ENCODE results near the gene PSMA2. TPM values are rescaled to one million over a fixed set of nuclear protein-coding genes. Genes with fewer than 3 reads are reported as not detected.
A peak's percentile ranks its signal among the peaks of the same experiment; 100 is the strongest.

Gene PSMA2
- 10 to 100 TPM; 35.6 to 43.5 TPM for total RNA-seq
- polyA plus RNA-seq = 100 to 1,000 TPM; 245 to 353 TPM

DNA sequence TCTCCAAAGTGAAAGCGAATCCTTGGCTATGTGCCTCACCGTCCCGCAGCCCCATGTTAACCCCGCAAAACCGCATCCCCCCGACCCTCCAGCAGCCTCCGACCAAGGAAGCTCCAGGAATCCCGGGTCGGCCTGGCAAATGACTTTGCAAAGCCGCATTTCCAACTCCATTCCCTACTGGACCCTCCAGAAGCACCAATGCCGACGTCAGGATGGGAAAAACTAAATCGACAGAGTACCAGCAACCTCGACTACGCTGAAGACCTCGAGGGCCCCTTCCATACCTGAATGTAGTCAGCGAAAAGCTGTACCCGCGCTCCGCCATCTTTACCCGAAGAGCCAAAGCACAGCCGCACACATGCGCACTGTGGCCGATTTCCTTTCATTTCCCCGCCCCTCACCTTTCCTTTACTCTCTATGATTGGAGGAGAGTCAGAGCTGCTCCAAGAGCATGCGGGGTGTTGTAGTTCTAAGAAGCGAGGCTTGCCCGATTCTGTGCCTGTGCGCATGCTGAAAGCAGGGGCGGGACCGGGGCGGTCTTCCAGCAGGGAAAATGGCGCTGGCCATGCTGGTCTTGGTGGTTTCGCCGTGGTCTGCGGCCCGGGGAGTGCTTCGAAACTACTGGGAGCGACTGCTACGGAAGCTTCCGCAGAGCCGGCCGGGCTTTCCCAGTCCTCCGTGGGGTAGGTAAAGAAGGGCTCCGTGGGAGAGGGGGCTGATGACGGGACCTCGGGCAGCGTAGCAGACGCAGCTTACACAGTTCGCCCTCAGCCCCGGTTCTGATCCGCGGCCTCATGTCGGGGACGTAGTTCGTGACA lies at the start of gene PSMA2, which contains the start of gene MRPL32:
Gene PSMA2 (minus strand): TSS at position 341 of the 818 bp plus-strand sequence. CDS start 16 bp downstream, at position 325.
Gene MRPL32 (plus strand): TSS at position 543 of the 818 bp plus-strand sequence. CDS start 11 bp downstream, at position 554.
- H3K4me1 ChIP-seq (ENCODE audit: insufficient read depth, low read length) = peaks cover 50% of the 10 kb centered on the region
- ChIA-PET POLR2A (ENCODE audit: partially characterized antibody) (interaction anchor here (0.7 to 6.2 kb wide), 13 partner anchors 9 to 937 kb away, joined by 3 to 70 read pairs (median 6); partner anchors contain the start of genes C7orf25, COA1, MRPS24 and STK17A), CTCF (ENCODE audit: partially characterized antibody) (interaction anchor here (0.9 to 5.7 kb wide), 8 partner anchors 10 to 907 kb away, joined by 3 to 59 read pairs (median 4); partner anchors contain the start of gene STK17A)
- Mint-ChIP-seq H3K4me3 (peak within 1 kb of the TSS; percentile 93 to 100 (median 99)), H3K36me3 (peaks cover 8 to 39% of the 10 kb centered on the region in 2 donors), H3K27ac (peak within 1 kb of the TSS; percentile 90 to 100 (median 99)), H3K9me3 (no peaks in the 10 kb centered on the region), H3K4me1 (peaks cover 44 to 85% (median 58%) of the 10 kb centered on the region in 4 donors), H3K27me3 (no peaks in the 10 kb centered on the region)
- no peaks in the 10 kb centered on the region for H3K9me3 ChIP-seq (ENCODE audit: control insufficient read depth in 1 of 2, low read length in 2 of 2)
- DNase-seq = peak; percentile 94 to 98 (median 96)
- no peaks in the 10 kb centered on the region for H3K27me3 ChIP-seq (ENCODE audit: insufficient read depth, low read length)
- H3K36me3 ChIP-seq (ENCODE audit: insufficient read depth, low read length) = peaks cover 18% of the 10 kb centered on the region
- H3K27ac ChIP-seq (ENCODE audit: low read depth, low read length) = peak within 1 kb of the TSS; percentile 94
- intact Hi-C loops (cut with micrococcal nuclease) = loop anchor here (1.0 to 5.0 kb wide), 5 partner anchors 20 to 907 kb away; partner anchors contain the start of genes C7orf25, COA1 and STK17A
- peak within 1 kb of the TSS; percentile 93 to 96 for H3K4me3 ChIP-seq (ENCODE audit: low read length in 2 of 2)

DNA sequence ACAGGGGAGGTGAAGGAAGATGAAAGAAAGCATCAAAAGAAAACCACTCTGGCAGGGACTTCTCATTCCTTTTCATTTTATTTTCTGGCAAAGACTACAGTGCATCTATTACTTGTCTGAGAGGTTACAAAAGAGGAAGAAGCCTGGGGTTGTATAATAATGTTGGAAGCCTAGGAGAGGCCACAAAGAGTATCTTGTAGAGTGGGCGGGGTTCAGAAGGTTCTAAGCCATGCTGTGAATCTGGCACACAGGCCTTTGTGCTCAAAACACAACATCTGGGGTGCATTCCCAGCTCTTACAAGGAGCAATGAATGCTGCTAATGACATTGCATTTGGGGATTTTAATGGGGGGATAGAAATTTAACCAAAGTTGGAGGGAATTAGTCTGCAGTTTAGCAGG lies 49.6 kb upstream of the PSMA2 start:
- no peaks in the 10 kb centered on the region for H3K36me3 Mint-ChIP-seq
- no peaks in the 10 kb centered on the region for H3K4me1 Mint-ChIP-seq
- Histone ChIP-seq H3K27ac (ENCODE audit: low read depth, low read length) (no peak overlapping the region), H3K36me3 (ENCODE audit: insufficient read depth, low read length) (no peaks in the 10 kb centered on the region), H3K4me1 (ENCODE audit: insufficient read depth, low read length) (no peaks in the 10 kb centered on the region), H3K27me3 (ENCODE audit: insufficient read depth, low read length) (no peaks in the 10 kb centered on the region), H3K4me3 (ENCODE audit: low read length in 2 of 2) (no peak overlapping the region), H3K9me3 (ENCODE audit: control insufficient read depth in 1 of 2, low read length in 2 of 2) (no peaks in the 10 kb centered on the region)
- H3K27me3 Mint-ChIP-seq = peaks cover 2 to 11% of the 10 kb centered on the region in 2 donors
- intact Hi-C loops (cut with micrococcal nuclease) = no loop called here
- DNase-seq = no peak
- H3K27ac Mint-ChIP-seq = no peak overlapping the region
- ChIA-PET POLR2A (ENCODE audit: partially characterized antibody) (no interaction called here), CTCF (ENCODE audit: partially characterized antibody) (no interaction called here)
- H3K4me3 Mint-ChIP-seq = no peak overlapping the region
- peaks cover 0 to 6% (median 2%) of the 10 kb centered on the region in 8 donors for H3K9me3 Mint-ChIP-seq

DNA sequence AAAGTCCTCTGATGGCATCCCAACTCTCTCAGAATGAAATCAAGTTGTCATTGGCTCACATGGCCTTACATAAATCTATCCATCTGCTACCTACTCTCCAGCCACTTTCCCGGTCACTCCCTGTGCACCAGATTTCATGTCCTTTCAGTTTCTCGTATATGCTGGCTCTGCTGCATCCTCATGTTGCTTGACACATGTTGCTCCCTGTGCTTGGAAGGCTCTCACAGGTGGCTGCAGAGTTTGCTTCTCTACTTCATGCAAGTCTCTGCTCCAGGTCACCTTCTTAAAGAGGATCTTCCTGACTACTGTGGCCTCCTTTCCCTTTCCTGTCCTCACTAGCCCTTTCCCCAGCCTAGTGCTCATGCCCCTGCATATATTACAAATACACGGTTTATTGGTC lies 48.5 kb upstream of the PSMA2 start:
- Mint-ChIP-seq H3K36me3 (no peaks in the 10 kb centered on the region), H3K4me1 (no peaks in the 10 kb centered on the region), H3K27ac (no peak overlapping the region), H3K27me3 (peaks cover 3 to 9% of the 10 kb centered on the region in 2 donors), H3K4me3 (no peak overlapping the region), H3K9me3 (peaks cover 0 to 6% (median 2%) of the 10 kb centered on the region in 8 donors)
- Histone ChIP-seq H3K36me3 (ENCODE audit: insufficient read depth, low read length) (no peaks in the 10 kb centered on the region), H3K4me3 (ENCODE audit: low read length in 2 of 2) (no peak overlapping the region), H3K4me1 (ENCODE audit: insufficient read depth, low read length) (no peaks in the 10 kb centered on the region), H3K27ac (ENCODE audit: low read depth, low read length) (no peak overlapping the region), H3K9me3 (ENCODE audit: control insufficient read depth in 1 of 2, low read length in 2 of 2) (no peaks in the 10 kb centered on the region), H3K27me3 (ENCODE audit: insufficient read depth, low read length) (no peaks in the 10 kb centered on the region)
- POLR2A ChIA-PET (ENCODE audit: partially characterized antibody) = no interaction called here
- DNase-seq = no peak
- CTCF ChIA-PET (ENCODE audit: partially characterized antibody) = no interaction called here
- intact Hi-C loops (cut with micrococcal nuclease) = no loop called here

DNA sequence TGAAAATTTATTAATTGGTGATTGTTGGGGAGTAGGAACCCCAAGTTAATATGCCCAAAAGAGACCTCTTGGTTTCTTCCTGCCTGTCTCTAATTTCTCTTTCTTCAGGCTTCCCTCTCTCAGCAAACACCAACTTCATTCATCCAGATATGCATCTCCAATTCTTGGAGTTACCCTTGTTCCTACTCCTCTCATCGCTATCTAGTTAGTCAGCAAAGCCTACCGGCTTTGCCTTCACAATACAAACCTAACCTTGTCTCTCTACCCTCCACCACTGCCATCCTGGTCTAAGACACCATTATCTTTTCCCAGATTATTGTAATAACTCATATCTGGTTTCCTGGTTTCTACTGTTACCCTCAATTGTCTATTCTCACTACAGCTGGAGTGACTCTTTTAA lies 48.1 kb upstream of the PSMA2 start:
- Histone ChIP-seq H3K4me3 (ENCODE audit: low read length in 2 of 2) (no peak overlapping the region), H3K36me3 (ENCODE audit: insufficient read depth, low read length) (no peaks in the 10 kb centered on the region), H3K27ac (ENCODE audit: low read depth, low read length) (no peak overlapping the region), H3K4me1 (ENCODE audit: insufficient read depth, low read length) (no peaks in the 10 kb centered on the region), H3K9me3 (ENCODE audit: control insufficient read depth in 1 of 2, low read length in 2 of 2) (no peaks in the 10 kb centered on the region), H3K27me3 (ENCODE audit: insufficient read depth, low read length) (no peaks in the 10 kb centered on the region)
- no peak overlapping the region for H3K4me3 Mint-ChIP-seq
- ChIA-PET POLR2A (ENCODE audit: partially characterized antibody) (no interaction called here), CTCF (ENCODE audit: partially characterized antibody) (no interaction called here)
- no peaks in the 10 kb centered on the region for H3K4me1 Mint-ChIP-seq
- H3K36me3 Mint-ChIP-seq = no peaks in the 10 kb centered on the region
- H3K9me3 Mint-ChIP-seq = peaks cover 0 to 6% (median 2%) of the 10 kb centered on the region in 8 donors
- intact Hi-C loops (cut with micrococcal nuclease) = no loop called here
- no peak overlapping the region for H3K27ac Mint-ChIP-seq
- H3K27me3 Mint-ChIP-seq = peaks cover 3 to 9% of the 10 kb centered on the region in 2 donors
- DNase-seq = no peak

DNA sequence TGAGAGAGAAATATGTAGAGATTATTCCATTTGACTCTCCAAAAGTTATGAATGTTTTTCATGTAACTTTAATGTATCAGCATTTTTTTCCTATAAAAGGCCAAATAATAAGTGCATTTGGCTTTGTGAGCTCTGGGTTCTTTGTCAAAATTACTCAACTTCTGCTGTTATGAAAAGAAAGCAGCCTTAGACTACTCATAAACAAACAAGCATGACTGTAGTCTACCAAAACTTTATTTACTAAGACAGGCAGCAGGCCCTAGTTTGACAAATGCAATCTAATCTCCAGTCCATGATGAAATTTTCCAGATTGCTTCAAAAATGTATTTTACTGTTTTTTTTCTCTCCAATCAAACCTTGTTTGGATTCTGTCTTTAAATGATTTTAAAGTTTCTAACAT lies 46.5 kb upstream of the PSMA2 start:
- H3K9me3 Mint-ChIP-seq = peaks cover 0 to 4% (median 0%) of the 10 kb centered on the region in 8 donors
- no peaks in the 10 kb centered on the region for H3K4me1 Mint-ChIP-seq
- Histone ChIP-seq H3K27me3 (ENCODE audit: insufficient read depth, low read length) (no peaks in the 10 kb centered on the region), H3K36me3 (ENCODE audit: insufficient read depth, low read length) (no peaks in the 10 kb centered on the region), H3K9me3 (ENCODE audit: control insufficient read depth in 1 of 2, low read length in 2 of 2) (no peaks in the 10 kb centered on the region), H3K27ac (ENCODE audit: low read depth, low read length) (no peak overlapping the region), H3K4me1 (ENCODE audit: insufficient read depth, low read length) (no peaks in the 10 kb centered on the region), H3K4me3 (ENCODE audit: low read length in 2 of 2) (no peak overlapping the region)
- DNase-seq = no peak
- no peaks in the 10 kb centered on the region for H3K36me3 Mint-ChIP-seq
- H3K27ac Mint-ChIP-seq = no peak overlapping the region
- ChIA-PET CTCF (ENCODE audit: partially characterized antibody) (no interaction called here), POLR2A (ENCODE audit: partially characterized antibody) (no interaction called here)
- intact Hi-C loops (cut with micrococcal nuclease) = no loop called here
- peaks cover 7 to 11% of the 10 kb centered on the region in 2 donors for H3K27me3 Mint-ChIP-seq
- H3K4me3 Mint-ChIP-seq = no peak overlapping the region

DNA sequence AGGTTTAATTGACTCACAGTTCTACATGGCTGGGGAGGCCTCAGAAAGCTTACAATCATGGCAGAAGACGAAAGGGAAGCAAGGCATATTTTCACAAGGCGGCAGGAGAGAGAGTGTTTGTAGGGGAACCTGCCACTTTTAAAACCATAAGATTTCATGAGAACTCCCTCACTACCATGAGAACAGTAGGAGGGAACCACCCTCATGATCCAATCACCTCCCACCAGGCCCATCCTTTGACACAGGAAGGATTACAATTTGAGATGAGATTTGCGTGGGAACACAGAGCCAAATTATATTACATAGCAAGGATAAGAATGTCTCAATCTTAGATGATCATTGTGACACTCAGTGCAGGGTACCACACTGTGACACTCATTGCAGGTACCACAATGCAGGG lies 44.4 kb upstream of the PSMA2 start:
- DNase-seq = no peak
- POLR2A ChIA-PET (ENCODE audit: partially characterized antibody) = no interaction called here
- Histone ChIP-seq H3K27ac (ENCODE audit: low read depth, low read length) (no peak overlapping the region), H3K9me3 (ENCODE audit: control insufficient read depth in 1 of 2, low read length in 2 of 2) (no peaks in the 10 kb centered on the region), H3K27me3 (ENCODE audit: insufficient read depth, low read length) (no peaks in the 10 kb centered on the region), H3K36me3 (ENCODE audit: insufficient read depth, low read length) (no peaks in the 10 kb centered on the region), H3K4me1 (ENCODE audit: insufficient read depth, low read length) (no peaks in the 10 kb centered on the region), H3K4me3 (ENCODE audit: low read length in 2 of 2) (no peak overlapping the region)
- Mint-ChIP-seq H3K4me1 (no peaks in the 10 kb centered on the region), H3K27ac (no peak overlapping the region), H3K36me3 (no peaks in the 10 kb centered on the region), H3K27me3 (peaks cover 7 to 11% of the 10 kb centered on the region in 2 donors), H3K4me3 (no peak overlapping the region), H3K9me3 (peaks cover 0 to 2% (median 0%) of the 10 kb centered on the region in 8 donors)
- CTCF ChIA-PET (ENCODE audit: partially characterized antibody) = interaction anchor here (0.5 kb wide), 1 partner anchor 596 kb away, joined by 3 read pairs; no protein-coding TSS in a partner anchor
- intact Hi-C loops (cut with micrococcal nuclease) = no loop called here

DNA sequence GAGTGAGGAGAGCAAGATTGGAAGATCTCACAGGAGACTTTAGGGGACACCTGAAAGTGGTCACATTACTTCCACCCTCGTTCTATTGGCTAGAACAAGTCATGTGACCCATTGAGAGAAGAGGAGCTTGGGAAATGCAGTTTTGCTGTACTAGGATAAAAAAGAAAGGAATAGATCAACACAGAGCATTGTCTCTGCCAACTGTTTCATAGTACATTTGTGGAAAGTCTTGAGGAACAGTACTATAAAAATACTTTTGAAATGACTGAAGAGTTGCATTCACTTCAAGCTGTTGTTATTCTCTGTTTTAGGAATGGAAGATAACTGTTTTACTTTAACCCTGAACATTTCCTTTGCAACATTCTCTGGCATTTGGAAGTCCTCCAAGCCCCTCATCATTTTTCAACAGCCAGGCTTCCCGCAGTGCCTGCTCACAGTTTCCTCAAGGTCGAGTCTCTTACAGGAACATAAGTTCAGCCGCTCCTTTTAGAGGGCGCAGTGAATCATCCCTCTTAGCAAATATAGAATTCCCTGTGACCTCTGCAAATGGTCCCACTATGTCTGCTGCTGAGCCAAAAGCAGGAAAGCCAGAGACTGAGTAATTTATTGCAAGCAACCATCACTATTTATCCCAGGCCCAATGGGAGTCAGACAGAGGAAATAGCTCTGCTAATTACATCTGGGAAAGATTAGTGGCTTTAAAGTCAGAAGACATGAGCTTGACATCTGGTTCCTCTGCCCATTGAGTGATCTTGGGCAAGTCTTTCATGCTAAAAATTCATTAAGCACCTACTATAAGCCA lies 40.9 kb upstream of the PSMA2 start:
- Mint-ChIP-seq H3K4me1 (no peaks in the 10 kb centered on the region), H3K27me3 (peaks cover 5 to 7% of the 10 kb centered on the region in 2 donors), H3K36me3 (no peaks in the 10 kb centered on the region), H3K9me3 (peaks cover 0 to 4% (median 0%) of the 10 kb centered on the region in 8 donors), H3K4me3 (no peak overlapping the region), H3K27ac (no peak overlapping the region)
- no peaks in the 10 kb centered on the region for H3K36me3 ChIP-seq (ENCODE audit: insufficient read depth, low read length)
- no peaks in the 10 kb centered on the region for H3K9me3 ChIP-seq (ENCODE audit: control insufficient read depth in 1 of 2, low read length in 2 of 2)
- no peak overlapping the region for H3K27ac ChIP-seq (ENCODE audit: low read depth, low read length)
- no peaks in the 10 kb centered on the region for H3K27me3 ChIP-seq (ENCODE audit: insufficient read depth, low read length)
- POLR2A ChIA-PET (ENCODE audit: partially characterized antibody) = no interaction called here
- CTCF ChIA-PET (ENCODE audit: partially characterized antibody) = no interaction called here
- H3K4me1 ChIP-seq (ENCODE audit: insufficient read depth, low read length) = no peaks in the 10 kb centered on the region
- intact Hi-C loops (cut with micrococcal nuclease) = no loop called here
- H3K4me3 ChIP-seq (ENCODE audit: low read length in 2 of 2) = no peak overlapping the region
- no peak for DNase-seq
